Spleen (tissue), 11 donors: ENCODE data around the gene DNAH14. TPM values are rescaled to one million over a fixed set of nuclear protein-coding genes. Genes with fewer than 3 reads are reported as not detected.
"Not testable (repeated sequence)": the region's sequence is repeated elsewhere in the genome, so short reads cannot be mapped to it uniquely, and the experiment has no call there.

Experiments
- DNase-seq: peaks from one replicate; pipeline ENCODE4 v3.0.0-alpha.2; 2020
- H3K27ac ChIP-seq, 8 donors: fragments of 200-600 bp; sonication (generic) in 7 of 8; 1 replicate in 4 of 8; 2 replicates in 4 of 8; pipeline versions ENCODE4 v1.5.0 to v1.8.0; 2016 to 2021; ENCODE audit warnings: inconsistent platforms in 4 of 8, mild to moderate bottlenecking in 4 of 8, moderate library complexity in 1 of 8
- H3K27me3 ChIP-seq, 7 donors: fragments of 200-600 bp; sonication (generic) in 6 of 7; replicated peaks in 1 of 7; 1 replicate in 4 of 7; 2 replicates in 3 of 7; pipeline versions ENCODE4 v1.5.0 to v1.8.0; 2016 to 2021; ENCODE audit warnings: inconsistent platforms in 3 of 7, mild to moderate bottlenecking in 1 of 7
- H3K36me3 ChIP-seq, 6 donors: fragments of 200-600 bp; sonication (generic) in 5 of 6; 1 replicate in 4 of 6; 2 replicates in 2 of 6; pipeline versions ENCODE4 v1.5.0 to v1.8.0; 2016 to 2021; ENCODE audit warnings: inconsistent platforms in 2 of 6
- H3K4me1 ChIP-seq, 6 donors: fragments of 200-600 bp; sonication (generic) in 5 of 6; 1 replicate in 3 of 6; 2 replicates in 3 of 6; pipeline versions ENCODE4 v1.5.0 to v1.8.0; 2016 to 2021; ENCODE audit warnings: inconsistent platforms in 3 of 6
- H3K4me3 ChIP-seq, 8 donors: fragments of 200-600 bp; sonication (generic) in 7 of 8; 1 replicate in 4 of 8; 2 replicates in 4 of 8; pipeline versions ENCODE4 v1.5.0 to v1.8.0; 2016 to 2021; ENCODE audit warnings: inconsistent platforms in 4 of 8, mild to moderate bottlenecking in 4 of 8, moderate library complexity in 2 of 8
- H3K9me3 ChIP-seq, 8 donors: fragments of 200-600 bp; sonication (generic) in 7 of 8; 1 replicate in 4 of 8; 2 replicates in 4 of 8; pipeline versions ENCODE4 v1.5.0 to v1.8.0; 2016 to 2021; ENCODE audit warnings: inconsistent platforms in 4 of 8
- CTCF ChIP-seq, 11 experiments: fragments of 200-600 bp in 7 of 11; fragments of 450-650 bp in 4 of 11; sonication (generic) in 4 of 11; IDR thresholded peaks in 8 of 11; conservative IDR thresholded peaks in 3 of 11; 1 replicate in 7 of 11; 2 replicates in 4 of 11; pipeline versions ENCODE4 v1.4.0 to v1.8.0; 2016 to 2021; ENCODE audit warnings: antibody characterized with exemption in 11 of 11, inconsistent platforms in 4 of 11, mild to moderate bottlenecking in 1 of 11
- POLR2A ChIP-seq, 3 donors: fragments of 450-650 bp; IDR thresholded peaks; one replicate each; pipeline ENCODE4 v1.5.1; 2017; ENCODE audit warnings: antibody characterized with exemption in 3 of 3, mild to moderate bottlenecking in 1 of 3
- POLR2AphosphoS5 ChIP-seq, 3 donors: sonication (generic); formaldehyde crosslinking; IDR thresholded peaks; one replicate each; pipeline ENCODE4 v1.5.1; 2017; ENCODE audit warnings: antibody characterized with exemption in 3 of 3
- WGBS, 5 donors: extraction: QIAGEN DNeasy Blood & Tissue Kit in 3 of 5; methylation state at CpG; one replicate each; pipeline versions ENCODE4 v1.1.5 to v1.1.7; 2013 to 2018; 5-methylcytosine and 5-hydroxymethylcytosine counted together
- intact Hi-C: fragments of 100-400 bp; cut with DNase I; formaldehyde crosslinking; loops from one replicate; pipeline ENCODE4 v1.15.0; 2023; ENCODE audit warnings: low total_unique reads
- polyA plus RNA-seq, 3 donors: library from polyadenylated mRNA; stranded (reverse); fragments of 200-250 nt; gene quantifications; one replicate each; pipeline ENCODE4 v1.2.1, GENCODE V29; 2013
- total RNA-seq, 7 donors: library from RNA; depleted of rRNA in 3 of 7; stranded (reverse); fragments of >200 nt in 3 of 7; fragmentation: NEBNext Ultra II Directional in 4 of 7; extraction: Animal tissue kit (Norgen Biotek cat#: 25700) in 4 of 7; gene quantifications; one replicate each; pipeline versions ENCODE4 v1.1.0 to v1.2.1, GENCODE V29; 2016 to 2021
- donor health status: healthy with polysubstance abuse.
- donor health status: DM: no; HTN: no; CAD: no; lungs with moderate emphysema.
- donor health status: DM: no; HTN: no; CAD: no.
- donor health status: Bipolar disorder and iron deficiency.
- donor health status: healthy.
- donor health status: DM: no; HTN: no; CAD: no.
- donor health status: DM: yes; HTN: yes; CAD: no.

The DNAH14 gene
- total and polyA plus RNA-seq, 10 donors, result 0.70 to 6.4 (median 4.8) TPM

DNA sequence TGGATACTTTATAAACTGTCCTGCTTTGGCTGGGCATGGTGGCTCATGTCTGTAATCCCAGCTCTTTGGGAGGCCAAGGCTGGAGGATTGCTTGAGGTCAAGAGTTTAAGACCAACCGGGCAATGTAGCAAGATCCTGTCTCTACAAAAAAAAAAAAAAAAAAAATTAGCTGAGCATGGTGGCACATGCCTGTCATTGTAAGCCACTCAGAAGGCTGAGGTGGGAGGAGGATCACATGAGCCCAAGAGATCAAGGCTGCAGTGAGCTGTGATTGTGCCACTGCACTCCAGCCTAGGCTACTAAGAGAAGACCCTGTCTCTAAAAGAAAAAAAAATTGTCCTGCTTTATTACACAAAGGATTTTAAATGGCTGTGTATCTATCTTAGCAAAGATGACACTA is 403.2 kb downstream of the DNAH14 start:
- no peaks in the 10 kb centered on the region for H3K36me3 ChIP-seq
- intact Hi-C loops, result no loop called here
- no peaks in the 10 kb centered on the region for H3K4me1 ChIP-seq
- H3K4me3 ChIP-seq, result no peak overlapping the region
- H3K27ac ChIP-seq, result no peak overlapping the region
- no peaks in the 10 kb centered on the region for H3K9me3 ChIP-seq
- DNase-seq, result no peak
- 74 to 96% (median 85%) methylated on average over 1 of the region's 1 CpG for WGBS, 5 donors
- H3K27me3 ChIP-seq, result no peaks in the 10 kb centered on the region
- TF ChIP-seq CTCF (IDR thresholded peaks at IDR 0.05 in 8 of 11, conservative IDR thresholded peaks at IDR 0.05 in 3 of 11) (no peak), POLR2A (IDR thresholded peaks at IDR 0.05) (no peak), POLR2AphosphoS5 (IDR thresholded peaks at IDR 0.05) (no peak)

- H3K36me3 ChIP-seq, intact Hi-C loops, H3K27me3 ChIP-seq, H3K27ac ChIP-seq, H3K4me3 ChIP-seq, H3K9me3 ChIP-seq, H3K4me1 ChIP-seq, DNase-seq: not testable (repeated sequence)
- 38 to 74% (median 45%) methylated on average over 17 to 18 of the region's 18 CpGs for WGBS, 5 donors
Observed at GRCh38 chr1:225335098-225335778, 405.8 kb downstream of the DNAH14 start.

- H3K4me3 ChIP-seq, result no peak overlapping the region
- intact Hi-C loops, result no loop called here
- H3K27ac ChIP-seq, result no peak overlapping the region
- H3K36me3 ChIP-seq, result no peaks in the 10 kb centered on the region
- H3K27me3 ChIP-seq, result peaks cover 0 to 7% (median 0%) of the 10 kb centered on the region in 7 donors
- no peak for DNase-seq
- H3K4me1 ChIP-seq, result no peaks in the 10 kb centered on the region
- 88 to 96% (median 94%) methylated on average over 3 of the region's 3 CpGs for WGBS, 5 donors
- no peaks in the 10 kb centered on the region for H3K9me3 ChIP-seq
- TF ChIP-seq CTCF (IDR thresholded peaks at IDR 0.05 in 8 of 11, conservative IDR thresholded peaks at IDR 0.05 in 3 of 11) (no peak), POLR2A (IDR thresholded peaks at IDR 0.05) (no peak), POLR2AphosphoS5 (IDR thresholded peaks at IDR 0.05) (no peak)
Observed at GRCh38 chr1:225338545-225338944, 409.1 kb downstream of the DNAH14 start.

DNA sequence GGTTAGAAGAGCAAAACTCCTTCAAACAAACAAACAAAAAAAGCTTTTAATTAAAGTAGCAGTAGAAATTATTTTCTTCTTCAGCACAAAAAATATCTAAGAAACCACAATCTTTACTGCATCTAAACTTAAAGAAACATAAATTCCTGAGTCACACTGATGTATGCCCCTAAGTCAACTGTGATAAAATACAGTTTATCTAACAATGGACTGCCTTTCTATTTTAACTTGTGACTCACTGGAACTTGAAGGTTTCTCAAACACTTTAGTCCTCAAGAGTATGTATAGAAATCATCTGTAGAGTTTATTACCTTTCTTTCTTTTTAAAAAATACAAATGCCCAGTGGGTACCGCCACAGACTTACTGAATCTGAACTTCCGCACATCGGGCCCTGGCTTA is 412.2 kb downstream of the DNAH14 start:
- Histone ChIP-seq H3K27me3 (peaks cover 0 to 7% (median 0%) of the 10 kb centered on the region in 7 donors), H3K9me3 (no peaks in the 10 kb centered on the region), H3K4me3 (no peak overlapping the region), H3K27ac (no peak overlapping the region), H3K36me3 (no peaks in the 10 kb centered on the region), H3K4me1 (no peaks in the 10 kb centered on the region)
- 97 to 99% (median 98%) methylated on average over 3 of the region's 3 CpGs for WGBS, 5 donors
- intact Hi-C loops, result no loop called here
- no peak for DNase-seq
- TF ChIP-seq CTCF (IDR thresholded peaks at IDR 0.05 in 8 of 11, conservative IDR thresholded peaks at IDR 0.05 in 3 of 11), result no peak
- no peak for TF ChIP-seq POLR2A (IDR thresholded peaks at IDR 0.05)
- TF ChIP-seq POLR2AphosphoS5 (IDR thresholded peaks at IDR 0.05), result no peak
